OCI-M2 (cell line): ENCODE data around the gene SLC39A8.
"Not testable (repeated sequence)": the region's sequence is repeated elsewhere in the genome, so short reads cannot be mapped to it uniquely, and the experiment has no call there.

Experiments
- DNase-seq: peaks from one replicate; lab custom pipeline; 2025; ENCODE audit not compliant: unreplicated experiment; lab: John Stamatoyannopoulos, UW

SLC39A8 gene

GRCh38 chr4:102243296-102243695, 102.0 kb downstream of the SLC39A8 start:
- not testable (repeated sequence) for DNase-seq

- no peak for DNase-seq
Observed at GRCh38 chr4:102234243-102234838, 110.9 kb downstream of the SLC39A8 start.

GRCh38 chr4:102230194-102230593, 115.1 kb downstream of the SLC39A8 start:
- no peak for DNase-seq

- no peak for DNase-seq
Observed at GRCh38 chr4:102227388-102227787, 117.9 kb downstream of the SLC39A8 start.

GRCh38 chr4:102223461-102223860, 121.8 kb downstream of the SLC39A8 start:
- no peak for DNase-seq

- DNase-seq, result no peak
Observed at GRCh38 chr4:102222838-102223409, 122.4 kb downstream of the SLC39A8 start.

- no peak for DNase-seq
Observed at GRCh38 chr4:102219129-102219528, 126.2 kb downstream of the SLC39A8 start.

GRCh38 chr4:102218656-102219055, 126.6 kb downstream of the SLC39A8 start:
- DNase-seq, result no peak

- DNase-seq, result no peak
Observed at GRCh38 chr4:102217775-102218355, 127.4 kb downstream of the SLC39A8 start.

GRCh38 chr4:102217345-102217744, 127.9 kb downstream of the SLC39A8 start:
- no peak for DNase-seq

- no peak for DNase-seq
Observed at GRCh38 chr4:102216666-102217065, 128.6 kb downstream of the SLC39A8 start.

GRCh38 chr4:102213031-102213430, 132.3 kb downstream of the SLC39A8 start:
- DNase-seq, result no peak
